HepG2 (cell line): Measurements from ENCODE around the gene FCHSD1. TPM values are rescaled to one million over a fixed set of nuclear protein-coding genes. Genes with fewer than 3 reads are reported as not detected.

Experiments used
- ATAC-seq: fragments of 200-7000 bp; cut with Tn5 transposase; 3 replicates; pipeline ENCODE4 v1.9.1; 2020; ENCODE audit warnings: mild to moderate bottlenecking, moderate library complexity
- BruUV-seq: library from RNA; stranded (reverse); fragments of 400-500 nt; replicated peaks from 2 replicates; lab custom pipeline; 2021; lab: Mats Ljungman, UMichigan
- CTCF ChIA-PET: fragments of 300-600 bp; formaldehyde crosslinking; extraction: SDS; loops from one replicate; lab custom pipeline; 2021; ENCODE audit warnings: low total read pairs, inconsistent platforms, low intra/inter-chr PET ratio; lab: Yijun Ruan, JAX
- POLR2A ChIA-PET: fragments of 350-600 bp; sonication (Branson Sonifier 250); formaldehyde crosslinking; loops from one replicate; lab custom pipeline; 2020; ENCODE audit warnings: antibody characterized with exemption, inconsistent platforms; lab: Yijun Ruan, JAX
- DNase-seq: peaks from one replicate; pipeline ENCODE4 v3.0.0-alpha.2; 2015; ENCODE audit warnings: low spot score
- FAIRE-seq: peaks from 3 replicates; lab custom pipeline; 2011; peaks lifted over from hg19 to GRCh38; lab: Jason Lieb, UNC
- H2AFZ ChIP-seq: one replicate; pipeline ENCODE4 v1.6.1; 2011; ENCODE audit warnings: low read length, inconsistent platforms
- H3K27ac ChIP-seq: fragments of 300-600 bp; 3 replicates; pipeline ENCODE4 v1.8.0; 2011; ENCODE audit warnings: mixed run types, mild to moderate bottlenecking, mixed read lengths, low read length, inconsistent platforms; ENCODE audit not compliant: insufficient read depth; ENCODE audit errors: extremely low read length
- H3K27me3 ChIP-seq, 2 experiments: fragments of 200-600 bp in 1 of 2; 2 replicates in 1 of 2; 3 replicates in 1 of 2; pipeline versions ENCODE4 v1.6.0 to v1.8.0; 2011; ENCODE audit warnings: low read length in 2 of 2, mild to moderate bottlenecking in 2 of 2, moderate library complexity in 2 of 2, inconsistent platforms in 1 of 2; ENCODE audit not compliant: insufficient read depth in 2 of 2, control insufficient read depth in 1 of 2
- H3K36me3 ChIP-seq, 2 experiments: fragments of 200-600 bp in 1 of 2; replicated peaks in 1 of 2; 2 replicates in 1 of 2; 3 replicates in 1 of 2; pipeline versions ENCODE4 v1.5.1 to v1.8.0; 2011; ENCODE audit warnings: low read length in 2 of 2, inconsistent platforms in 1 of 2; ENCODE audit not compliant: insufficient read depth in 2 of 2, control insufficient read depth in 1 of 2
- H3K4me1 ChIP-seq: 2 replicates; pipeline ENCODE4 v1.5.1; 2012; ENCODE audit warnings: low read length, inconsistent platforms; ENCODE audit not compliant: insufficient read depth
- H3K4me2 ChIP-seq: 2 replicates; pipeline ENCODE4 v1.6.0; 2011; ENCODE audit warnings: low read depth, low read length, inconsistent platforms
- H3K4me3 ChIP-seq, 3 experiments: fragments of 200-600 bp in 1 of 3; sonication (generic), shearing (Covaris generic) in 1 of 3; replicated peaks in 1 of 3; 2 replicates each; pipeline ENCODE4 v1.5.1; 2011 to 2016; ENCODE audit warnings: low read length in 3 of 3, inconsistent platforms in 2 of 3, low read depth in 2 of 3, mild to moderate bottlenecking in 2 of 3, control low read depth in 1 of 3, mixed read lengths in 1 of 3; ENCODE audit not compliant: insufficient read depth in 1 of 3
- H3K79me2 ChIP-seq: one replicate; pipeline ENCODE4 v1.6.1; 2011; ENCODE audit warnings: low read length, inconsistent platforms; ENCODE audit not compliant: insufficient read depth
- H3K9ac ChIP-seq: 2 replicates; pipeline ENCODE4 v1.6.0; 2011; ENCODE audit warnings: mild to moderate bottlenecking, low read depth, low read length, inconsistent platforms; ENCODE audit not compliant: insufficient read depth
- H3K9me3 ChIP-seq: 2 replicates; pipeline ENCODE4 v1.5.1; 2012; ENCODE audit warnings: mild to moderate bottlenecking, low read length
- H4K20me1 ChIP-seq: 2 replicates; pipeline ENCODE4 v1.6.0; 2011; ENCODE audit warnings: inconsistent platforms, mild to moderate bottlenecking, low read length, moderate library complexity; ENCODE audit not compliant: insufficient read depth
- ARNT2 ChIP-seq: sonication (generic); formaldehyde crosslinking; IDR thresholded peaks from 2 replicates; pipeline ENCODE4 v1.8.0; 2022; ENCODE audit warnings: mild to moderate bottlenecking, low read depth, missing genetic modification reagents, moderate library complexity
- ATAD3A ChIP-seq: sonication (generic); formaldehyde crosslinking; IDR thresholded peaks from 2 replicates; pipeline ENCODE4 v1.4.0; 2020; ENCODE audit warnings: missing genetic modification reagents
- GABPA ChIP-seq, 2 experiments: IDR thresholded peaks; 2 replicates each; pipeline ENCODE4 v1.6.1; 2011 to 2016; ENCODE audit warnings: low read depth in 2 of 2, low read length in 1 of 2, missing biosample characterization in 1 of 2, missing genetic modification characterization in 1 of 2
- MYPOP ChIP-seq: sonication (generic); formaldehyde crosslinking; IDR thresholded peaks from 2 replicates; pipeline ENCODE4 v1.8.1; 2023; ENCODE audit warnings: mild to moderate bottlenecking, moderate library complexity, missing genetic modification reagents
- RNF2 ChIP-seq: fragments of 450-650 bp; conservative IDR thresholded peaks from 2 replicates; pipeline ENCODE4 v1.6.1; 2016; ENCODE audit warnings: low read depth
- SP4 ChIP-seq: sonication (generic); formaldehyde crosslinking; IDR thresholded peaks from 2 replicates; pipeline ENCODE4 v1.8.1; 2023; ENCODE audit warnings: mild to moderate bottlenecking, missing genetic modification reagents
- ZNF225 ChIP-seq: sonication (generic); formaldehyde crosslinking; IDR thresholded peaks from 2 replicates; pipeline ENCODE4 v1.4.0; 2020; ENCODE audit warnings: mild to moderate bottlenecking, missing genetic modification reagents
- ZNF460 ChIP-seq: sonication (generic); formaldehyde crosslinking; IDR thresholded peaks from 2 replicates; pipeline ENCODE4 v1.5.1; 2020; ENCODE audit warnings: missing genetic modification reagents, mild to moderate bottlenecking, borderline replicate concordance
- WGBS: methylation state at CpG from one replicate; pipeline ENCODE4 v1.1.6; 2017; ENCODE audit warnings: low lambda C conversion rate; 5-methylcytosine and 5-hydroxymethylcytosine counted together
- in situ Hi-C: cut with HindIII; loops from 2 replicates; pipeline ENCODE4 v1.10.0; 2017; ENCODE audit warnings: low pct_unique_long_range_greater_than_20kb; ENCODE audit not compliant: extremely low pct_ligation_motif_present
- intact Hi-C: fragments of 100-400 bp; cut with micrococcal nuclease; formaldehyde crosslinking; loops from one replicate; pipeline ENCODE4 v1.10.0; 2022; ENCODE audit not compliant: unreplicated experiment
- polyA plus RNA-seq, 8 experiments: library from polyadenylated mRNA; depleted of rRNA in 3 of 8; stranded (reverse) in 7 of 8; unstranded in 1 of 8; fragments of >200 nt; fragmentation: Illumina TruSeq in 4 of 8; extraction: Trizol in 4 of 8; gene quantifications; 2 replicates each; pipeline versions ENCODE4 v1.2.1 to v1.2.3, GENCODE V29; 2011 to 2016; ENCODE audit warnings: low read depth in 4 of 8, missing spikeins in 1 of 8, mixed read lengths in 1 of 8; ENCODE audit not compliant: insufficient read depth in 1 of 8
- total RNA-seq, 5 experiments: library from RNA; depleted of rRNA; stranded (reverse); fragments of >200 nt; fragmentation: Illumina TruSeq; extraction: Trizol; gene quantifications; 2 replicates each; pipeline ENCODE4 v1.2.3, GENCODE V29; 2016; ENCODE audit warnings: low read depth in 1 of 5

The FCHSD1 gene
- total and polyA plus RNA-seq, 2 of the 13 experiments (the other 11 are each of a cell fraction or from before 2014, with no cell fraction given): 5.5 to 15.4 TPM

DNA sequence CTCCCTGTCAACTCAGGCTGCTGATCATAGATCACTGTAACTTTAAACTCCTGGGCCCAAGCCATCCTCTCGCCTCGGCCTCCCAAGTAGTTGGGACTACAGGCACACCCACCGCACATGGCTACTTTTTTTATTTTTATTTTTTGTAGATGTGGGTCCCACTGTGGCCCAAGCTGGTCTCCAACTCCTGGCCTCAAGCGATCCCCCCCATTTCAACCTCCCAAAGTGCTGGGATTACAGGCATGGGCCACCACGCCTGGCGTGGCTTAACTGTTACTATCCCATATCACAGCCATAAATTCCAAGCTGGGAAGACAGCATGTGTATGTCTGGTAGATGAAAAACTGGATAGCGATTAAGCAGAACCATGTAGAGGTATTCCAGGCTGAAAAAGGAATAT, 15.6 kb downstream of the FCHSD1 start:
- no peaks in the 10 kb centered on the region for H3K9me3 ChIP-seq
- FAIRE-seq (no peak), DNase-seq (no peak), ATAC-seq (no peak)
- in situ Hi-C loops (loop anchor here (5.0 kb wide), 1 partner anchor 43 kb away; no protein-coding TSS in a partner anchor), intact Hi-C loops (no loop called here)
- peak overlapping the region; percentile 91 to 99 (median 99) for H3K4me3 ChIP-seq
- no peaks in the 10 kb centered on the region; a peak in 1 of 5 replicates for H3K27me3 ChIP-seq
- BruUV-seq: no TSS peak
- peak overlapping the region; percentile 95 for H3K4me2 ChIP-seq
- H3K4me1 ChIP-seq: peaks cover 39% of the 10 kb centered on the region
- WGBS: 52% methylated on average over 7 of the region's 7 CpGs
- H3K36me3 ChIP-seq: peaks cover 2 to 25% of the 10 kb centered on the region in 2 experiments; a peak in 3 of 5 replicates
- TF ChIP-seq ZNF460 (CRISPR knock-in tag) (no peak), MYPOP (CRISPR knock-in tag) (0 out of 2 replicates have a peak, but pooled peaks have one; percentile 31)
- CTCF ChIA-PET: no interaction called here
- H4K20me1 ChIP-seq: peaks cover 7% of the 10 kb centered on the region
- H3K79me2 ChIP-seq: peaks cover 46% of the 10 kb centered on the region
- POLR2A ChIA-PET: interaction anchor here (0.8 to 3.1 kb wide), 10 partner anchors 15 to 315 kb away, joined by 3 to 35 read pairs (median 11); partner anchors contain the start of genes DELE1, DIAPH1, FCHSD1 and TAF7
- no peak overlapping the region for H2AFZ ChIP-seq
- H3K27ac ChIP-seq: no peak overlapping the region
- peak overlapping the region; percentile 90 for H3K9ac ChIP-seq

DNA sequence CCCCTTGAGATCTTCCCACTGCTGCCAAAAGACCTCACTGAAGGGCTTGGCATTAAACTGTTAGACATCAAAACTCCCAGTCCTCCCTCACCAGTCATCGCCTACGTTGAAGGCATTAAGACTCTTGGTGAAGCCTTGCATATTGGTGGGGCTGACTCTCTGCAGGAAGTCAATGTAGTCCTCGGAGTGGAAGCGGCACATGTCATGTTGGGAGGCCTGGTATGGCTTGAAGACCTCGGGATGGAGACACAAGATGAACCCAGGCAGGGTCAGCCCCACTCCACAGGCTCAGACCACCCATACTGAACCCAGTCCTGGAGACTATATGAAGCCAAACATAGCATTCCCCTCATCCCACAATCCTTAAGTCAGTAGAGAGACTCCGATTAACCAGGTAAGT, 16.5 kb downstream of the FCHSD1 start:
- H3K27me3 ChIP-seq: no peaks in the 10 kb centered on the region; a peak in 1 of 5 replicates
- peaks cover 5 to 27% of the 10 kb centered on the region in 2 experiments for H3K36me3 ChIP-seq
- H2AFZ ChIP-seq: no peak overlapping the region
- H3K4me1 ChIP-seq: peaks cover 40% of the 10 kb centered on the region
- FAIRE-seq (no peak), DNase-seq (no peak), ATAC-seq (no peak)
- no peak overlapping the region for H3K27ac ChIP-seq
- H3K4me3 ChIP-seq: peak overlapping the region in 1 of 3 experiments; percentile 8; a peak in 1 of 6 replicates
- WGBS: 98% methylated on average over 5 of the region's 6 CpGs
- CTCF ChIA-PET: no interaction called here
- no peaks in the 10 kb centered on the region for H3K9me3 ChIP-seq
- H3K79me2 ChIP-seq: peaks cover 48% of the 10 kb centered on the region
- H3K4me2 ChIP-seq: peak overlapping the region; percentile 95
- TF ChIP-seq GABPA (IDR thresholded peaks at IDR 0.05; ENCODE audit: low read depth, low read length) (no peak), GABPA (CRISPR knock-in tag; IDR thresholded peaks at IDR 0.05; ENCODE audit: low read depth) (no peak), ARNT2 (no peak), ATAD3A (no peak), RNF2 (no peak), SP4 (CRISPR knock-in tag) (no peak), ZNF225 (CRISPR knock-in tag) (no peak)
- TF ChIP-seq, all 625 proteins: peak for 0
- no TSS peak for BruUV-seq
- peak overlapping the region; percentile 19; the same call in 1 of the 2 replicates for H3K9ac ChIP-seq
- in situ Hi-C loops: loop anchor here (5.0 kb wide), 1 partner anchor 42 kb away; no protein-coding TSS in a partner anchor
- intact Hi-C loops: no loop called here
- H4K20me1 ChIP-seq: peaks cover 7% of the 10 kb centered on the region
- POLR2A ChIA-PET: no interaction called here
